HFFc6 (cell line): ENCODE data around the gene FYTTD1. TPM values are rescaled to one million over a fixed set of nuclear protein-coding genes. Genes with fewer than 3 reads are reported as not detected.

Experiments used
- DNase-seq: peaks from one replicate; pipeline ENCODE4 v3.0.0-alpha.2; 2018
- H3K27ac Mint-ChIP-seq: 2 replicates; pipeline ENCODE4 v1.8.0; 2020; ENCODE audit warnings: mild to moderate bottlenecking, mixed read lengths
- H3K27me3 Mint-ChIP-seq: 2 replicates; pipeline ENCODE4 v1.8.0; 2021; ENCODE audit warnings: mild to moderate bottlenecking, moderate library complexity, mixed read lengths; ENCODE audit not compliant: insufficient read depth
- H3K36me3 Mint-ChIP-seq: 2 replicates; pipeline ENCODE4 v1.8.0; 2021; ENCODE audit warnings: low read depth, mixed read lengths
- H3K4me1 Mint-ChIP-seq: 2 replicates; pipeline ENCODE4 v1.8.0; 2020; ENCODE audit warnings: low read depth, mixed read lengths
- H3K4me3 Mint-ChIP-seq: 2 replicates; pipeline ENCODE4 v1.8.0; 2020; ENCODE audit warnings: mild to moderate bottlenecking, moderate library complexity, mixed read lengths
- H3K9me3 Mint-ChIP-seq: 2 replicates; pipeline ENCODE4 v1.8.0; 2020; ENCODE audit warnings: mild to moderate bottlenecking, mixed read lengths
- CTCF ChIP-seq: fragments of 200-600 bp; sonication (generic); IDR thresholded peaks from 2 replicates; pipeline ENCODE4 v1.5.0; 2021; ENCODE audit warnings: antibody characterized with exemption, mild to moderate bottlenecking
- total RNA-seq, 6 experiments: library from RNA; stranded (reverse); fragmentation: NEBNext Ultra II Directional; extraction: Animal tissue kit (Norgen Biotek cat#: 25700); gene quantifications; 2 replicates in 1 of 6; 3 replicates in 5 of 6; pipeline ENCODE4 v1.2.3, GENCODE V29; 2021

The FYTTD1 gene
- total RNA-seq, 6 experiments from 2014 or later: 53.3 to 71.7 (median 60.9) TPM

DNA sequence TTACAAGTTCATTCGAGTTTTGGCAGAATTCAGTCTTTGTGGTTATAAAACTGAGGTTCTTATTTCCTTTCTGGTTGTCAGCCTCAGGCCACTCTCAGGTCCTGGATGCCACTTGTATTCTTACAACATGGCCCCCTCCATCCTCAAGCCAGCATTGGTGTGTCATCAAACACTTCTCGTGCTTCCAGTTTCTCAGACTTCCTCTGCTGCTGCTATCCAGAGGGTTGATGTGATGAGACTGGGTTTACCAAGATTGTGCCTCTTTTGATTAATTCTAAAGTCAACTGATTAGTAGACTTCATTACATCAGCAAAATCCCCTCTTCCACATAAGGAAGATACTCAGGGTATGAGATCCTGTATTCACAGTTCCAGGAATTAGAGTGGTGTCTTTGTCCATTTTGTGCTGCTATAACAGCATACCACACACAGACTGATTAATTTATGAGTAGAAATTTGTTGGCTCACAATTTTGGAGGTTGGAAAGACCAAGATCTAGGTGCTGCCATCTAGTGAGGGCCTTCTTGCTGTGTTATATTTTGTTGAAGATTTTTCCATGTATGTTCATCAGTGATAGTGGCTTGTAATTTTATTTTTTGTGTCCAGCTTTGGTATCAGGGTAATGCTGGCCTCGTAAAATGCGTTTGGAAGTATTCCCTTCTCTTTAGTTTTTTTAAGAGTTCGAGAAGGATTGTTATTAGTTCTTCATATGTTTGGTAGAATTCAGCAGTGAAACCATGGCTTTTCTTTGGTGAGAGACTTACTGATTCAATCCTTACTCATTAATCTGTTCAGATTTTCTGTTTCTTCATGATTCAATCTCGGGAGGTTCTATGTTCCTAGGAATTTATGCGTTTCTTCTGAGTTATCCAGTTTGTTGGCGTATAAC is 52.5 kb downstream of the FYTTD1 start:
- H3K4me3 Mint-ChIP-seq: peak overlapping the region; percentile 62
- TF ChIP-seq CTCF: peak; percentile 72
- no peaks in the 10 kb centered on the region for H3K27me3 Mint-ChIP-seq
- no peaks in the 10 kb centered on the region for H3K9me3 Mint-ChIP-seq
- H3K27ac Mint-ChIP-seq: peak overlapping the region; percentile 92
- peaks cover 59% of the 10 kb centered on the region for H3K4me1 Mint-ChIP-seq
- H3K36me3 Mint-ChIP-seq: peaks cover 9% of the 10 kb centered on the region; the same call in 1 of the 2 replicates
- peak; percentile 69 for DNase-seq

- Mint-ChIP-seq H3K9me3 (no peaks in the 10 kb centered on the region), H3K4me3 (peak overlapping the region; percentile 62), H3K27ac (peak overlapping the region; percentile 92), H3K4me1 (peaks cover 67% of the 10 kb centered on the region), H3K36me3 (peaks cover 9% of the 10 kb centered on the region; the same call in 1 of the 2 replicates), H3K27me3 (no peaks in the 10 kb centered on the region)
- peak; percentile 36 for DNase-seq
- peak; percentile 48; the same call in 1 of the 2 replicates for TF ChIP-seq CTCF
Observed at GRCh38 chr3:197802779-197803459, 53.2 kb downstream of the FYTTD1 start.

- TF ChIP-seq CTCF: no peak
- Mint-ChIP-seq H3K9me3 (no peaks in the 10 kb centered on the region), H3K27ac (no peak overlapping the region), H3K4me3 (no peak overlapping the region), H3K4me1 (peaks cover 67% of the 10 kb centered on the region), H3K27me3 (no peaks in the 10 kb centered on the region; the same call in 1 of the 2 replicates), H3K36me3 (peaks cover 9% of the 10 kb centered on the region; the same call in 1 of the 2 replicates)
- DNase-seq: no peak
Observed at GRCh38 chr3:197804511-197804910, 54.8 kb downstream of the FYTTD1 start.

DNA sequence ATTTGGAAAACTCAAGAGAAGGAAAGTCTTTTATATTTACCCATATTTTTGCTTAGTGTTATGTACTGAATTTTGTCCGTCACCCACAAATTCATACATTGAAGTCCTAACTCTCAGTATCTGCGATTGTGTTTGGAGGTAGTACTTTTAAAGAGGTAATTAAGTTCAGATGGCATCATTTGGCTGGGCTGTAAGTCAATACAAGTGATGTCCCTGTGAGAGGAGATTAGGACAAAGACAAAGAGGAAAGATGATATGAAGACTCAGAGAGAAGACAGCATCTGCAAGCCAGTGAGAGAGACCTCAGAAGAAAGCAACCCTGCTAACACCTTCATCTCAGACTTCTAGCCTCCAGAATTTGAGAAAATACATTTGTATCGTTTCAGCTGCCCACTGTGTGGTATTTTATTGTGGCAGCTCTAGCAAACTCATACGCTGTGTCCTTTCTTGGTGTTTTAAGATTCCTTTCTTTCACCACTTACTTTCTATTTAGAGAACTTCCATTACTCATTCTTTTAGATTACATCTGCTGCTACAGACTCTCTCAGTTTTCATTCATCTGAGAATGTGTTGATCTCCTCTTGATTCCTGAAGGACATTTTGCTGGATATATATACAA is 58.4 kb downstream of the FYTTD1 start:
- Mint-ChIP-seq H3K4me1 (peaks cover 61% of the 10 kb centered on the region), H3K27ac (peak overlapping the region; percentile 88), H3K4me3 (peak overlapping the region; percentile 67), H3K36me3 (peaks cover 4% of the 10 kb centered on the region; the same call in 1 of the 2 replicates), H3K27me3 (no peaks in the 10 kb centered on the region; the same call in 1 of the 2 replicates), H3K9me3 (no peaks in the 10 kb centered on the region)
- DNase-seq: peak; percentile 41
- TF ChIP-seq CTCF: no peak

- Mint-ChIP-seq H3K36me3 (peaks cover 12% of the 10 kb centered on the region), H3K4me1 (peaks cover 65% of the 10 kb centered on the region), H3K27ac (peak overlapping the region; percentile 88), H3K27me3 (no peaks in the 10 kb centered on the region; the same call in 1 of the 2 replicates), H3K4me3 (peak overlapping the region; percentile 67), H3K9me3 (no peaks in the 10 kb centered on the region)
- DNase-seq: peak; percentile 86
- TF ChIP-seq CTCF: no peak
Observed at GRCh38 chr3:197809356-197810020, 59.8 kb downstream of the FYTTD1 start.
